OCI-LY1 (cell line): Measurements from ENCODE around the gene RBM10.

Experiments used
- EZH2 ChIP-seq: fragments of 200-600 bp; sonication (generic), shearing (Covaris generic); IDR thresholded peaks from 2 replicates; pipeline ENCODE4 v1.8.0; 2017; ENCODE audit warnings: borderline replicate concordance, mixed run types, mild to moderate bottlenecking, antibody characterized with exemption, low read length, moderate library complexity, mixed read lengths
- TF ChIP-seq, protein P1 (sequence below): fragments of 200-600 bp; sonication (generic), shearing (Covaris generic); IDR thresholded peaks from 2 replicates; pipeline ENCODE4 v1.5.1; 2017; ENCODE audit warnings: mild to moderate bottlenecking, antibody characterized with exemption, low read length, moderate library complexity, mixed read lengths

DNA sequence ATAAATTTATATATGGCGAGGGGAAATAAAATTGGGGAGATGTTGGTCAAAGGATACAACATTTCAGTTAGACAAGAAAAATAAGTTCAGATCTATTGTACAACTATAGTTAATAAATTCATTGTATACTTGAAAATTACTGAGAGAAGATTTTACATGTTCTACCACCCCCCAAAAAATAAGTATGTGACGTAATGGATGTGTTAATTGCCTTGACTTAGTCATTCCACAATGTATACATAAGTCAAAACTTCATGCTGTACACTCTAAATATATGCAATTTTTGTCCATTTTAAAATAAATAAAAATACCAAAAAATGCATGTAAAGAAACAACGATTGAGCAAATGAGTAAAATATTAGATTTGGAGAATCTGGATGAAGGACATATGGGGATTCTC is 89.6 kb downstream of the RBM10 start:
- TF ChIP-seq, protein P1, sequence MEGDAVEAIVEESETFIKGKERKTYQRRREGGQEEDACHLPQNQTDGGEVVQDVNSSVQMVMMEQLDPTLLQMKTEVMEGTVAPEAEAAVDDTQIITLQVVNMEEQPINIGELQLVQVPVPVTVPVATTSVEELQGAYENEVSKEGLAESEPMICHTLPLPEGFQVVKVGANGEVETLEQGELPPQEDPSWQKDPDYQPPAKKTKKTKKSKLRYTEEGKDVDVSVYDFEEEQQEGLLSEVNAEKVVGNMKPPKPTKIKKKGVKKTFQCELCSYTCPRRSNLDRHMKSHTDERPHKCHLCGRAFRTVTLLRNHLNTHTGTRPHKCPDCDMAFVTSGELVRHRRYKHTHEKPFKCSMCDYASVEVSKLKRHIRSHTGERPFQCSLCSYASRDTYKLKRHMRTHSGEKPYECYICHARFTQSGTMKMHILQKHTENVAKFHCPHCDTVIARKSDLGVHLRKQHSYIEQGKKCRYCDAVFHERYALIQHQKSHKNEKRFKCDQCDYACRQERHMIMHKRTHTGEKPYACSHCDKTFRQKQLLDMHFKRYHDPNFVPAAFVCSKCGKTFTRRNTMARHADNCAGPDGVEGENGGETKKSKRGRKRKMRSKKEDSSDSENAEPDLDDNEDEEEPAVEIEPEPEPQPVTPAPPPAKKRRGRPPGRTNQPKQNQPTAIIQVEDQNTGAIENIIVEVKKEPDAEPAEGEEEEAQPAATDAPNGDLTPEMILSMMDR = no peak
- TF ChIP-seq EZH2 = no peak
